KMS-11 (cell line): ENCODE results near the gene TKT.

Experiments used
- H2AFZ ChIP-seq: fragments of 200-600 bp; sonication (generic); 2 replicates; pipeline ENCODE4 v1.6.1; 2016; ENCODE audit warnings: antibody characterized with exemption, mixed run types, low read depth
- H3K27ac ChIP-seq: fragments of 200-600 bp; sonication (generic); 2 replicates; pipeline ENCODE4 v1.6.1; 2016; ENCODE audit warnings: mild to moderate bottlenecking, mixed run types
- H3K27me3 ChIP-seq: fragments of 200-600 bp; sonication (generic); 2 replicates; pipeline ENCODE4 v1.6.1; 2017; ENCODE audit warnings: mild to moderate bottlenecking, low read depth, mixed run types, moderate library complexity; ENCODE audit not compliant: insufficient read depth
- H3K36me3 ChIP-seq: fragments of 200-600 bp; sonication (generic); 2 replicates; pipeline ENCODE4 v1.6.1; 2017; ENCODE audit warnings: mild to moderate bottlenecking, mixed run types; ENCODE audit not compliant: insufficient read depth
- H3K4me1 ChIP-seq: fragments of 200-600 bp; sonication (generic); 2 replicates; pipeline ENCODE4 v1.6.1; 2016; ENCODE audit warnings: mild to moderate bottlenecking, low read depth, mixed run types; ENCODE audit not compliant: poor library complexity, severe bottlenecking
- H3K4me2 ChIP-seq: fragments of 200-600 bp; sonication (generic); 2 replicates; pipeline ENCODE4 v1.7.0; 2016; ENCODE audit warnings: mild to moderate bottlenecking, mixed run types
- H3K4me3 ChIP-seq: fragments of 200-600 bp; sonication (generic); IDR thresholded peaks from 2 replicates; pipeline ENCODE4 v1.6.1; 2017; ENCODE audit warnings: low read depth, low read length, mixed read lengths; ENCODE audit not compliant: insufficient read depth
- H3K79me2 ChIP-seq: fragments of 200-600 bp; sonication (generic); 2 replicates; pipeline ENCODE4 v1.6.1; 2016; ENCODE audit warnings: low read depth, mixed run types; ENCODE audit not compliant: insufficient read depth
- H3K9ac ChIP-seq: fragments of 200-600 bp; sonication (generic); 2 replicates; pipeline ENCODE4 v1.6.1; 2016; ENCODE audit warnings: mild to moderate bottlenecking, mixed run types
- H4K20me1 ChIP-seq: fragments of 200-600 bp; sonication (generic); 2 replicates; pipeline ENCODE4 v1.6.1; 2016; ENCODE audit warnings: mild to moderate bottlenecking, mixed run types; ENCODE audit not compliant: insufficient read depth
- TF ChIP-seq, protein P1 (sequence below): fragments of 200-600 bp; sonication (generic); conservative IDR thresholded peaks from 2 replicates; pipeline ENCODE4 v1.6.1; 2017; ENCODE audit warnings: low read depth, mild to moderate bottlenecking, antibody characterized with exemption, low read length, moderate library complexity, mixed read lengths

TKT gene

DNA sequence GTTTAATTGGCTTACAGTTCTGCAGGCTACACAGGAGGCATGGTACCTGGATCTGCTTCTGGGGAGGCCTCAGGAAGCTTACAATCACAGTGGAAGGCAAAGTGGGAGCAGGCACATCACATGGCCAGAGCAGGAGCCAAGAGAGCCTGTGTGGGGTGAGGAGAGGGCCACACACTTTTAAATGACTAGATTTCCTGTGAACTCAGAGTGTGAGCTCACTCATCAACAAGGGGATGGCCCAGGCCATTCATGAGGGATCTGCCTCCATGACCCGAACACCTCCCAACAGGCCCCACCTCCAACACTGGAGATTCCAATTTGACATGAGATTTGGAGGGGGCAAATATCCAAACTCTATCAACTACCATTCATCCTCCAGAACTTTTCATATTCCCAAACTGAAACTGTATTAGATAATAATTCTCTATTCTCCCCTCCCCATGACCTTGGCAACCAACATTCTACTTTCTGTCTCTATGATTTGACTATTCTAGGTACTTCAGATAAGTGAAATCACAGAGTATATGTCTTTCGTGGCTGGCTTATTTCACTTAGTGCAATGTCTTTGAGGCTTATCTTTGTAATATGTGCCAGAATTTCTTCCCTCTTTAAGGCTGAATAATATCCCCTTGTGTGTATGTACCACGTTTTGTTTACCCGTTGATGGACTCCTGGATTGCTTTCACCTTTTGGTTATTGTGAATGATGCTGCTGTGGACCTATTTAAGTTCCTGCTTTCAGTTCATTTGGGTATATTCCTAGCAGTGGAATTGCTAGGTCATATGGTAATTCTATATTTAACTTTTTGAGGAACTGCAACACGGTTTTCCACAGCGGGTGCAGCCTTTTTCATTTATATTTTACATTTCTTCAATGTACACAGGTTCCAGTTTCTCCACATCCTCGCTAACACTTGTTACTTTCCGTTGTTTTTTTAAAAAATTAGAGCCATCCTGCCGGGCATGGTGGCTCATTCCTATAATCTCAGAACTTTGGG lies 43.8 kb downstream of the TKT start:
- TF ChIP-seq, protein P1, sequence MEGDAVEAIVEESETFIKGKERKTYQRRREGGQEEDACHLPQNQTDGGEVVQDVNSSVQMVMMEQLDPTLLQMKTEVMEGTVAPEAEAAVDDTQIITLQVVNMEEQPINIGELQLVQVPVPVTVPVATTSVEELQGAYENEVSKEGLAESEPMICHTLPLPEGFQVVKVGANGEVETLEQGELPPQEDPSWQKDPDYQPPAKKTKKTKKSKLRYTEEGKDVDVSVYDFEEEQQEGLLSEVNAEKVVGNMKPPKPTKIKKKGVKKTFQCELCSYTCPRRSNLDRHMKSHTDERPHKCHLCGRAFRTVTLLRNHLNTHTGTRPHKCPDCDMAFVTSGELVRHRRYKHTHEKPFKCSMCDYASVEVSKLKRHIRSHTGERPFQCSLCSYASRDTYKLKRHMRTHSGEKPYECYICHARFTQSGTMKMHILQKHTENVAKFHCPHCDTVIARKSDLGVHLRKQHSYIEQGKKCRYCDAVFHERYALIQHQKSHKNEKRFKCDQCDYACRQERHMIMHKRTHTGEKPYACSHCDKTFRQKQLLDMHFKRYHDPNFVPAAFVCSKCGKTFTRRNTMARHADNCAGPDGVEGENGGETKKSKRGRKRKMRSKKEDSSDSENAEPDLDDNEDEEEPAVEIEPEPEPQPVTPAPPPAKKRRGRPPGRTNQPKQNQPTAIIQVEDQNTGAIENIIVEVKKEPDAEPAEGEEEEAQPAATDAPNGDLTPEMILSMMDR, result no peak
- no peaks in the 10 kb centered on the region for H3K79me2 ChIP-seq
- no peaks in the 10 kb centered on the region for H3K36me3 ChIP-seq

DNA sequence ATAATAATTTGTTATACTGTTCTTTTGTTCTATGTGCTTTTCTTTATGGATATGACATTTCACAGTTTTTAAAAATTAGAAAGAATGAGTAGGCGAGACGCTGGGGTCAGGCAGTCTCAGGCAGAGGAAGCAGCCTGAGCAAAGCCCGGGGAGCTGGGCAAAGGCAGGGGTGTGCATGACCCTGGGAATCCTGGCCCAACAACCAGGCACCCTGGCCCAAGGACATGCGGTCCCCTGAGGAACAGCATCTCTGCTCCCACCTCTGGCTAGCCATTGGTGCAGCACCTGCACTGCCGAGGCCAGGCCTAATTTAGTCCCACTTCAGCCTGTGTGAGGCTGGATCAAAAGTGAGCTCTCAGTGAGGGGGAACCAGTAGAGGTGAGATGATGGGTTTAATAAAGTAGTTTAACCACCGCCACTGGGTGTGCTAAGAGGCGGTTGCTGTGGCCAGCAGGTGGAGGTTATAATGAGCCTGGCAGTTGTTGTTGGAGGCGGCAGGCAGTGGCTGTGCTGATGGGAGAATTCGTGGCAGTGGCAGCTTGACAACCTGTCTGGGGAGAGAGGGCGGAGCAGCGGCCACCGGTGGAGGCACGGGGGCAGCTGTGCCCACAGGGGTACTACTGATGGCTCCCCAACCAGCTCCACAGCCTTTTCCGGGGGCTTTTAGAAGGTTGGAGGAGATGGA lies 53.3 kb downstream of the TKT start:
- H4K20me1 ChIP-seq, result no peaks in the 10 kb centered on the region
- no peaks in the 10 kb centered on the region for H3K4me1 ChIP-seq
- H3K4me3 ChIP-seq, result no peak overlapping the region
- H3K36me3 ChIP-seq, result no peaks in the 10 kb centered on the region
- no peak overlapping the region for H3K9ac ChIP-seq
- H3K79me2 ChIP-seq, result no peaks in the 10 kb centered on the region
- H3K4me2 ChIP-seq, result no peak overlapping the region
- no peak overlapping the region for H2AFZ ChIP-seq
- TF ChIP-seq, protein P1, result no peak
- no peaks in the 10 kb centered on the region for H3K27me3 ChIP-seq
- H3K27ac ChIP-seq, result no peak overlapping the region

More for the DNA sequence above, 43.8 kb downstream of the TKT start:
- Histone ChIP-seq H3K4me3 (no peak overlapping the region), H3K9ac (no peak overlapping the region), H3K27me3 (no peaks in the 10 kb centered on the region), H3K4me2 (no peak overlapping the region), H4K20me1 (no peaks in the 10 kb centered on the region), H3K27ac (no peak overlapping the region), H2AFZ (no peak overlapping the region), H3K4me1 (peaks cover 6% of the 10 kb centered on the region)

DNA sequence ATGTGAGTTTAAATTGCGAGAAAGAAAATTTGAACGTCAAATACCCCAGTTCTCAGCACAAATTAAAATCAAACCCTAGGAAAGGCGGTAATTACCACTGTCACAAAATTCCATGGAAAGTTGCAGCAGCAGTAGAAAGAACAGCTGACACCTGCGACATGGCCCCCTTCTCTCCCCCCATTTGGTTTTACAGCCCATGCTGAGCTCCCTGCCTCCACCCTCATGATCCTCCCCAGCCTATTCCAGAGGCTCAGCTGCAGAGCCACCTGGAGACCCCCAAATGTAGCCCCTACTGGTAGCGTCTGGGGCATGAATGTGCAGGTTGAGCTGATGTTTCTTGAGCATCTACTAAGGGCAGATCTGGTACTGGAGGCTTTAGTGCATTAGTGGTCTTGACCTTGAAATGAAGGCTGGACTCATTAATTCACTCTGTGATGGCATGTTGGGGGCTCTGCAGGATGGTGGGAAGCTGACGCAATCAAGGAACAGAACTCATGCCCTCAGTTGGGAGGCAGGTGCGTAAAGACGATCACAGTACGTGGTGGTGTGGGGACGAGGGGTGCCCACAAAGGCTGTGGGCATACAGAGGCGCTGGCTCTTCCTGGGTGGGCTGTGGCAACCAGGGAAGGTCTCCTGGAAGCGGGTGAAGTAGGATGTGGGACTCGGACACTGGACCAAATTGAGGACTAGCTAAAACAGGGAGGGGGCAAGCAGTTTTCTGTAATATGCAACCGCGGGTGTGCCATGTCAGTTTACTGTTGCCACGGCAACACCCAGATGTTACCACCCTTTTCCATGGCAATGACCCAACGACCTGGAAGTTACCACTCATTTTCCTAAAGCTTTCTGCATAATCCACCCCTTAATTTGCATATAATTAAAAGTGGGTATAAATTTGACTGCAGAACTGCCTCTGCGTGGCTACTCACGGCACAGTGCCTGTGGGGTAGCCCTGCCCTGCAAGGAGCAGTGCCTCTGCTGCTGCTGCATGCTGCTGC lies 55.0 kb downstream of the TKT start:
- Histone ChIP-seq H4K20me1 (no peaks in the 10 kb centered on the region), H3K4me2 (no peak overlapping the region), H3K36me3 (no peaks in the 10 kb centered on the region), H3K27me3 (no peaks in the 10 kb centered on the region), H3K4me3 (no peak overlapping the region), H3K9ac (no peak overlapping the region), H2AFZ (no peak overlapping the region), H3K27ac (no peak overlapping the region), H3K79me2 (no peaks in the 10 kb centered on the region), H3K4me1 (no peaks in the 10 kb centered on the region)
- TF ChIP-seq, protein P1, result no peak

DNA sequence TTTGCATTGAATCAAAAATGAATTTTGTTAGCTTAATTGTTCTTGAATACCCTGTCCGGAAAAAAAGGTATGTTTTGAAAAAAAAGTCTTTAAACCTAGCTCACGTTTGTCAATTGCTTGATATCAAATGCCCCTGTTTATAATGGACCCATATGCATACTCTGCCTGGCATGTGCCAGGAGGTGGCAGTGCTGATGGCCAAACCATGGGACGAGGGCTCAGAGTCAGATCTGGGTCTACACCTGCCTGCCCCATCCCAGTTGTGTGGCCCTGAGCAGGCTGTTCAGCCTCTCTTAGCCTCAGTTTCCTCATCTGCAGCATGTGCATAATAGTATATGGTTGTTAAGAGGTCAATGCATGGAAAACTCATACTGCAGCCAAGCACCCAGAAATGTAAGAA lies 56.0 kb downstream of the TKT start:
- Histone ChIP-seq H4K20me1 (no peaks in the 10 kb centered on the region), H3K27ac (no peak overlapping the region), H3K36me3 (no peaks in the 10 kb centered on the region), H3K4me3 (no peak overlapping the region), H3K79me2 (no peaks in the 10 kb centered on the region), H3K9ac (no peak overlapping the region), H3K27me3 (no peaks in the 10 kb centered on the region), H3K4me2 (no peak overlapping the region), H3K4me1 (no peaks in the 10 kb centered on the region), H2AFZ (no peak overlapping the region)
- TF ChIP-seq, protein P1, result no peak
